HG03442 (cell line): ENCODE results near the gene BGN.
A peak's percentile ranks its signal among the peaks of the same experiment; 100 is the strongest.

Experiments used
- ATAC-seq: cut with Tn5 transposase; IDR thresholded peaks from one replicate; pipeline ENCODE4 v1.9.1; 2021; ENCODE audit warnings: mild to moderate bottlenecking, moderate library complexity; ENCODE audit not compliant: unreplicated experiment

Gene BGN

DNA sequence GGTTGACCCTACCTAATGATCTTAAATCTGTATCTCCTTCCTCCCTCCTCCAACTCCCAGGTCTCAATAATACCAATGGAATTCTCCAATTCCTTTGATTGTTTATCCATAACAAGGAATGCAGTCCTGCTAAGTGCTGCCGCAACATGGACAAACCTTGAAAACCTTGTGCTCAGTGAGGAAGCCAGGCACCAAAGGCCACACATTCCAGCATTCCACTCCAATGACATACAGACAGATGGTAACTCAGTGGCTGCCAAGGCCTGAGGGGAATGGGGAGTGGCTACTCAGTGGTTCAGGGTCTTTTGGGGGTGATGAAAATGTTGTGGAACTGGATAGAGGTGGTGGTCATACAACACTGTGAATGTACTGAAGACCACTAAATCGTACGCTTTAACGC is 34.8 kb upstream of the BGN start:
- ATAC-seq, result no peak

- no peak for ATAC-seq
Measured at GRCh38 chrX:153460826-153461225, 34.0 kb upstream of the BGN start.

DNA sequence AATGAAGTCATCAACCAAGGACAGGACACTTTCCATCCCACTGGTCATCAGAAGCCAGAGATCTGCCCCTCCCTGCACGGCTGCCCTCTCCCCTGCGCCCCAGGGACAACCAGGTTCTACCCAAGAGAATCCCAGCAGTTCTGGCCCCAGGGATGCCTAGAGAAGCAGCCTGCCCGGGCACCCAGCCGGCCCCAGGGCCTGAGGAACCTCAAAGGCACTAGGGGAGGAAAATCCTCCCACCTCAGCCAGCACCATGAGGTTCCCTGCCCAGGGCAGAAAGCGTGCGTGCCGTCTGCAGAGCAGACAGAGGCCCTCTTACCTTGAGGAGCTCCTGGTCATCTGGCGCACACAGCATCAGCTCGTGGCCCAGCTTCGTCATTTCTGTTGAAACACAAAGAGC is 32.5 kb upstream of the BGN start:
- no peak for ATAC-seq

DNA sequence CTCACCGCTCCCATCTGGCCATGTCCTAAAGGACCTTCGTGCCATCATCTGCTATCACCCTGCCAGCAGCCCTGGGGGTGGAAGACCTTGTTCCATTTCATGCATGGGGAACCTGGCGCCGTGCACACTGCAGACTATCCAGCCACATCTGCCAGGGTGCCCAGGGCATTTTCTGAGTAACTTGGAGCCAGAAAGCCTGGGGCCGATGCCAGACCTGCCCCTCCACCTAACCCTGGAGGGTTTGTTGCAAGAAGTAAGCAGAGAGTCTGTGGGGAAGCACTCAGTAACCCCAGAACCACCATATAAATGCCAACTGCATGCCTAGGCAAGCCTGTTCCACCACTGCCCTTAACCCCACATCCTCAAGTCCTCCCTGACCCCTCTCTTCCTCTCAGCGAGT is 31.7 kb upstream of the BGN start:
- ATAC-seq, result no peak

GRCh38 chrX:153463556-153463955 is 31.2 kb upstream of the BGN start:
- no peak for ATAC-seq

- ATAC-seq, result no peak
Measured at GRCh38 chrX:153464116-153464515, 30.7 kb upstream of the BGN start.

- no peak for ATAC-seq
Measured at GRCh38 chrX:153465691-153466380, 28.9 kb upstream of the BGN start.

DNA sequence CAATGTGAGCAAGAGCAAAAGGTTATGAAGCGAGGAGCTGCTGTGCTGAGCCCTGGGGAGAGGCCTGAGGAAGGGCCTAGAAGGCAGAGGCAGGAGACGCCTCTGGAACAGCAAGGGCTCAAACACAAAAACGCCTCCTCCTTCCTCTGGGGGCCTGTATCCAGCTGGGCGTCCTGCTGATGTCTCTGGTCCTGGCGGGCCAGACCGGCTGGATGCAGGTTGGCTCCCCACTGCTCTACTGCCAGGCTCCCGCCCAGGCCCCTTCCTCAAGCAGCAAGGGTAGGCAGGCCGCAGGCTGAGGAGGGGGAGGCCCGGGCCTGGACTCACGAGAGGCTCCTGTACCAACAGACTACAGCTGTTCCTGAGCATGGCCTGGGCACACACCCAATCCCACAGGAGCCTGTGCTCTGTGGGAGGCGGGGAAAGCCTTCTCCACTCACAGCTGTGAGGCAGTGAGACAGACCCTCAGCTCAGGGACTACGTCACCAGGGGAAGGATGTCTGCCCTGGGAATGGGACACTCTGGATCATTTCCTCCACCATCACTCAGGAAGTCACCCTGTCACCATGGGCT is 26.7 kb upstream of the BGN start:
- no peak for ATAC-seq

DNA sequence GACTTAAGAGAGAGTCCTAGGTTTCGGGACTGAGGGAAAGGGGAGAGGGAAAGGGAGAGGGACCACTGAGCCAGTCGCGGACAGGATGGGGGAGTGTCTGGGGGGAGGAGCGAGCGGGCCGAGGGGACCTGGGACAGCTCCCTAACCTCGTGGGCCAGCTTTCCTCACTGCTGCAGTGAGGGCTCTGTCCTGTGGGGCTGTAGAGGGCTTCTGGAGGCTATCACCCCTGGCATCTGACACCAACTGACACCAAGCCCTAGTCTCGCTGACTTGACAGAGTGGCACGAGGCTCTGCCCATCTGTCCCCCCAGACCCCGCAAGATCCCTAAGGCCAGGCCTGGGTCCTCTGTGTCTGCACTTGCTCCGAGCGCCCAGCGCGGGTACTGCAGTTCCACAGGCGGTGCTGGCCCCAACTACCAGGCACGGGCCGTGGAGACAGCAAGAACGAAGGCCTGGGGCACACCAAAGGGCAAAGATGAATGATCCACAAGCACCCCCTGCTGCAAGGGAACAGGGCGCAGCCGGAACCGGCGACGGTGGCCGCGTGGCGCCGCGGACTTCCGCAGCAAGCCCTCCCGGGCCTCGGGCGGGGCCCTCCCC is 24.9 kb upstream of the BGN start:
- ATAC-seq, result peak; percentile 35

DNA sequence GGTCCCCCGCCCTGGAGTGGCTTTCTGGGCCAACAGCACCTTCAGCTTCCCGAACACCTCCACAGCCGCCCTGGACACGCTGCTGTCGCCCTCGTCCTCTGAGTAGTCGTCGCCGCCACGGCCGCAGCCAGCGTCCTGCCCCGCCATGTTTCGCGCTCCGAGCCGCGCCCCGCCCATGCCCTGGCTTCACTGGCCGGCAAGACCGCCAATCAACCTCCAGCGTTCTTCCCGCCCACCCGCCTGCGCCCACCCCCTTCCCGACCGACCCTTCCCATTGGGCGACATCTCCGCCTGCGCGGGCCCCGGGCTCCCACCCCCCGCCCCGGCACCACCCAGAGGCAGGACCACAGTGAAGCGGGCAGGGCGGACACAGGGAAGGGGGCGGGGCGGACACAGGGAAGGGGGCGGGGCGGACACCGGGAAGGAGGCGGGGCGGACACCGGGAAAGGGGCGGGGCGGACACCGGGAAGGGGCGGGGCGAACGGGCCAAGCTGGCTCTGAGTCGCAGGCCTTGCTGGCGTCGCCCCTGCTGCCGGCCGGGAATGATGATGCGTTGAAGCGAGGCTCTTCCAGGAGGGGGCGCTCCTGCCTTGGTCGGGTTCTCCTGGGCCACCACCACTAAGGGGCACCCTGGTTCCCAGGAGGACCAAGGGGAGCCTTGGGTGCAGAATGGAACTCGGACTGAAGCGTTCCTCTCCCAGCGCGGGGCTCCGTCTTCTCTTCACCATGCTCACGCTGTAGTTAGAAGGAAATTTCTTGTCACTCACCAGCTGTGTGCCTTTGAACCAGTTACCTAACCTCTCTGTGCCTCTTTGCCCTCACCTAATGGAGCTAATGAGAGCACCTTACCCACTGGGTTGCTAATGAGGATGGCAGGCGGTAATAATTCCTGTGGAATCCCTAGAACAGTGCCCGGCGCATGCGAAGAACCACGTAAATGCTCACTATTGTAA is 24.1 kb upstream of the BGN start, which contains the start of gene HAUS7:
TSS of gene HAUS7 (minus strand) at position 166 of the 953 bp plus-strand sequence. CDS start at position 147, 19 bp downstream.
- ATAC-seq, result peak; percentile 77

- ATAC-seq, result no peak
Measured at GRCh38 chrX:153471663-153472280, 23.0 kb upstream of the BGN start.

DNA sequence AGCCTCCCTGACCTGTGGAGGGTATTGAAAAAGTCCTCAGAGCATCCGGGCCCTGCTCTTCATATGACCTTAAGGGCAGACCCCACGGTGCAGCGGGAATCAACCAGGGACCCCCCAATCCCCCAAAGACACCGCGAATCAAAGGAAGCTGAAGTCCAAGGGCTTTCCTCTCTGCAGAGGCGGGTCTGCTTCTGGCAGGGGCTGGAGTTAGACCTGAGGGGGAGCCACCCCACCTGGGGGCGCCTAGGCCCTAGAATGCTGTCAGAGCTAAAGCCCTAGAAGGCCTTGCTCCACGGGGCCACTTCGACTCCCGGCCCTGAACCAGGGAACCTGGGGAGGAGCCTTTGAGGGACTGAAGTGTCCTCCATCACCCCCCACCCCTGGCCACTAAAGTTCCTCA is 21.7 kb upstream of the BGN start:
- ATAC-seq, result no peak

DNA sequence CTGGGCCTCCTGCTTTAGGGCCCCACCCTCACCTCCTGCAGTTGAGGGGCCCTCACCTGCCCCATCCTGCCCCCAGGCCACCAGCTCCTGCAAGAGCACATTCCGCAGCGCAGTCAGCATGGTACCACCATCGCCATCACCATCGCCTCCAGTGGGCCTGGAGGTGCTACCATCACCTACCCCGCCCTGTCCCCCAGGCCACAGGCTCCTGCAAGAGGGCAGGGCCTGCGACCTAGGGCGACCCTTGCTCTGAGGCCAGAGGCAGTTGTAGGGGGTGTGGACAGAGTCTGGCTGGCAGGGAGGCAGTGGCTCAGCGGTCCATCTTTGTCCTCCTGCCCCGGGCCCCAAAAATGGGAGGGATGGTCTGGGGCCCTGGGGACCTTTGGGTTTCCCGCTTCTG is 20.5 kb upstream of the BGN start:
- ATAC-seq, result no peak

- ATAC-seq, result no peak
Measured at GRCh38 chrX:153474718-153475117, 20.1 kb upstream of the BGN start.

DNA sequence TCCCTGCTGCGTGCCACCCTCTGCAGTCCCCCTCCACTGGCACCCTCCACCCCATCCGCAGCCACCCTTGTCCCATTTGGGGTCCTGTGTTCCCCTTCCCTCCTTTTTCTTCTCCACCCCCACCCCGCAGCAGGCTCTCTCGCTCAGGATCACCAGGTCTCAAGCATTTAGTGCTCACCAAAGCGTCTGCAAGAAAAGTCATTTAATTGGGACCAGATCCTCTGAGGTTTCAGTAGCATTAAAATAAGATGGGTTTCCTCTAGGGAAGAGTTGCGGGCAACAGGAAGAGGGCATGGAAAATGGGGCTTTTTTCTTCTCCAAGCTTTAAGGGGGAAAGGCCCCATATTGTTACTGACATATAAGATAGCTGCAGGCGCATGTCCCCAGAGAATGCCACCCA is 19.5 kb upstream of the BGN start:
- ATAC-seq, result no peak

GRCh38 chrX:153475751-153476281 is 19.0 kb upstream of the BGN start:
- ATAC-seq, result no peak

DNA sequence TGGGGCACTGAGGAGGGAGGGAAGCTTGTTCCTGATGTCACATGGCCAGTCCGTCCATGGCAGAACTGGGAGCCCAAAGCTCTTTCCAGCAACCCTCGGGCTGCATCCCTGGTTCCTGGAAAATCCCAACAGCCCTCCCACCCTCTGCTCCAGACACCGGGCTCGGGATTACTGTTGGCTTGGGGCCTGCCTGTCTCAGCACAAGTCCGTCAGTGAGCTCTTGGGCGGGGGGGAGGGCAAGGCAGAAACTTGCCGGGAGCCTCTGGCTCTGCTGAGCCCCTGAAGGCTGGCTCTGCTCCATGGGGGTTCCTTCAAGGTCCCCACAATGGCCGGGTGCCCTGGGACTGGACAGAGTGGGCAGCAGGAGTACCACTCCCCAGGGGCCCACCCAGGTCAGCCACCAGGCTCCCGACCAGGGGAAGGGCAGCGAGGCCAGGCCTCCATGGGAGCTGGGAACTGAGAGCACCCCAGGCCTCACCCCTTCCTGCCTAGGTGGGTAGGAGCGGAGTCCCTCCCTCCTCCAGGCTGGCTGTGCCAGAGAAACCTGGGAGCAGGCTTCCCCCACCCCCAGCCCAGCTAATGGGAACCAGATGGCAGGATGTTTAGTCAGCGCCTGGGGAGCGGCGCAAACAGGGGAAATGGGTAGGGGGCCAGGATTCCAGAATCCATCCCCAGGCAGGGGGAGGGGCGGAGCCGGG is 18.0 kb upstream of the BGN start:
- ATAC-seq, result no peak

GRCh38 chrX:153477364-153477857 is 17.4 kb upstream of the BGN start:
- ATAC-seq, result no peak

DNA sequence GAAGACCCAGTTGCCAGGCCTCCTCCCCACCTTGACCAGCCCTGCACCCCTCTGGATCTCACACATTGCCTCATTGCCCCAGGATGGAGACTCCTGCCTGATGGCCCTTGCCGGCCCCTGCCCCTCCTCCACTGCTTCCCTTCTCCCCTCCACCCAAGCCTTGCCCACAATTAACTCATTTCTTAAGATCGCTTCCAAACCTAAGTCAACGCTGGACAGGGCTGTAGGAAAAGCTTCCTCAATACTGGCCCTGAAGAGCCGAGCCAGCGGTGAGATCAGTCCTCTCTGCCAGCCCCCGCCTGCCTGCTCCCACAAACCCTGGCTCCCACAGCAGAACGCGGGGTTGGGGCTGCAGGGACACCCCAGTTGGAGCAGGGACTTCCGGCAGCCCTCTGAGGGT is 16.9 kb upstream of the BGN start:
- ATAC-seq, result no peak

DNA sequence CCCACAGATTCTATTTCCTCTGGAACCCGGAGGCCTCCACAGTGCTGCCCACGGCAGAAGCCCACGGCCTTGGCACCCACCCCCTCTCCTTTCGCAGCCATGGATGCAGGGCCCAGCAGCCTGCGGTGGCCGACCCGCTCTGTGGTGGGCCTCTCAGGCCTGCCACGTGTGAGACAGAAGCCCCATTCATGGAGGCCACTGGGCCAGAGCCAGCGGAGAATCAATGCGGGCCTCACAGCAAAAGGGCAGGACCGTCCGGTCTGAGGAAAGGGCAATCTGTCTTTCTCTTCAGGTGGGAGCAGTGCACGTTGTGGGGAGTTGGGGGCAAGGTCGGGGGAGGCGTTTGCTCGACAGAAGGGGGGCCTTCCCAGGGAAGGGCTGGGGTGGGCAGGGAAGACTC is 16.0 kb upstream of the BGN start:
- no peak for ATAC-seq
